A673 (cell line): ENCODE measurements around the gene NR5A1. TPM values are rescaled to one million over a fixed set of nuclear protein-coding genes. Genes with fewer than 3 reads are reported as not detected.

Source experiments
- BruUV-seq: library from RNA; stranded (reverse); fragments of 400-500 nt; replicated peaks from 2 replicates; lab custom pipeline; 2021; lab: Mats Ljungman, UMichigan
- CTCF ChIA-PET: fragments of 300-600 bp; sonication (Branson Sonifier 250); formaldehyde crosslinking; loops from one replicate; lab custom pipeline; 2022; ENCODE audit warnings: antibody characterized with exemption; lab: Charles Lee
- POLR2A ChIA-PET: fragments of 300-600 bp; sonication (Branson Sonifier 250); formaldehyde crosslinking; loops from one replicate; lab custom pipeline; 2022; ENCODE audit warnings: antibody characterized with exemption; ENCODE audit not compliant: low non-redundant PET; lab: Charles Lee
- DNase-seq: peaks from one replicate; pipeline ENCODE4 v3.0.0-alpha.2; 2015; ENCODE audit warnings: low spot score
- H3K27ac ChIP-seq: fragments of 200-600 bp; sonication (generic); 2 replicates; pipeline ENCODE4 v1.5.1; 2016; ENCODE audit warnings: mixed run types, low read depth, mild to moderate bottlenecking, mixed read lengths, antibody characterized with exemption, low read length; ENCODE audit not compliant: poor library complexity, severe bottlenecking
- H3K27me3 ChIP-seq: fragments of 200-600 bp; sonication (generic); replicated peaks from 2 replicates; pipeline ENCODE4 v1.6.1; 2017; ENCODE audit warnings: mixed run types, low read depth, mild to moderate bottlenecking, mixed read lengths, antibody characterized with exemption, low read length; ENCODE audit not compliant: insufficient read depth, poor library complexity
- H3K36me3 ChIP-seq: fragments of 200-600 bp; sonication (generic); 2 replicates; pipeline ENCODE4 v1.6.1; 2016; ENCODE audit warnings: mixed run types, mild to moderate bottlenecking, mixed read lengths, antibody characterized with exemption, low read length; ENCODE audit not compliant: insufficient read depth, poor library complexity, severe bottlenecking
- H3K4me1 ChIP-seq: fragments of 200-600 bp; sonication (generic); 2 replicates; pipeline ENCODE4 v1.6.1; 2017; ENCODE audit warnings: mixed run types, mild to moderate bottlenecking, mixed read lengths, antibody characterized with exemption, low read length; ENCODE audit not compliant: insufficient read depth, poor library complexity, severe bottlenecking
- H3K4me3 ChIP-seq: fragments of 200-600 bp; sonication (generic); 2 replicates; pipeline ENCODE4 v1.5.1; 2016; ENCODE audit warnings: low read depth, mixed run types, mild to moderate bottlenecking, mixed read lengths, low read length; ENCODE audit not compliant: poor library complexity, severe bottlenecking
- H3K9me3 ChIP-seq: fragments of 200-600 bp; sonication (generic); 2 replicates; pipeline ENCODE4 v1.6.1; 2016; ENCODE audit warnings: mixed run types, low read depth, mild to moderate bottlenecking, mixed read lengths, antibody characterized with exemption, low read length; ENCODE audit not compliant: poor library complexity, severe bottlenecking
- CTCF ChIP-seq: fragments of 300-800, 200-600 bp; sonication (generic); conservative IDR thresholded peaks from 2 replicates; pipeline ENCODE4 v1.5.1; 2017; ENCODE audit warnings: low read depth, mild to moderate bottlenecking, antibody characterized with exemption, low read length, moderate library complexity, mixed read lengths
- EZH2 ChIP-seq: fragments of 200-600 bp; sonication (generic); IDR thresholded peaks from 2 replicates; pipeline ENCODE4 v1.6.1; 2017; ENCODE audit warnings: borderline replicate concordance, low read depth, mild to moderate bottlenecking, mixed read lengths, antibody characterized with exemption, low read length; ENCODE audit not compliant: poor library complexity, severe bottlenecking
- intact Hi-C: fragments of 100-400 bp; cut with micrococcal nuclease; formaldehyde crosslinking; loops from one replicate; pipeline ENCODE4 v1.10.0; 2022; ENCODE audit not compliant: unreplicated experiment
- total RNA-seq: library from RNA; stranded (reverse); gene quantifications from 2 replicates; pipeline ENCODE4 v1.2.3, GENCODE V29; 2021

Gene NR5A1
- total RNA-seq, 1 experiment from 2014 or later = not detected

- CTCF ChIA-PET = no interaction called here
- no peak for TF ChIP-seq EZH2
- no peak for TF ChIP-seq CTCF
- Histone ChIP-seq H3K4me1 (no peaks in the 10 kb centered on the region), H3K27me3 (no peaks in the 10 kb centered on the region), H3K36me3 (no peaks in the 10 kb centered on the region), H3K9me3 (no peaks in the 10 kb centered on the region), H3K27ac (no peak overlapping the region), H3K4me3 (no peak overlapping the region)
- intact Hi-C loops = no loop called here
- no peak for DNase-seq
- POLR2A ChIA-PET = no interaction called here
- no TSS peak for BruUV-seq
These were observed 23.9 kb upstream of the NR5A1 start for GRCh38 chr9:124531115-124531514.

DNA sequence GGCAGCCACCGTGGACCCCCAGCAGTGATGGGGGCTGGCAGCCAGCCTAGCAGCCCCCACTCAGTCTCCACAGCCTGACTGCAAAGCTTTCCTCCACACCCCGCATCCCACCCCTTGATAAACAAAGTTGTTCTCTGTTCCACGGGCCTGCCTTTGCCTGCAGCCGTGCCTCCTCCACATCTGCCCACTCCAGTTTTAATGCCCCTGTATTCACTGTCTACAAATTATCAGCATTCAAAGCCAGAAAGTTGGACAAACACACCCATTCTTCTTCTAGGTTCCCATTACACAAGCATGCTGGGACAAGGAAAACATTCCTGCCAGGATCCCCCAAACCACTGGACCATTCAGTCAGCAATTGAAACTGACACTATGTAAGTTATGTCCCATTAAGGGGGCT lies 23.0 kb upstream of the NR5A1 start:
- intact Hi-C loops = no loop called here
- H3K27ac ChIP-seq = no peak overlapping the region
- H3K27me3 ChIP-seq = no peaks in the 10 kb centered on the region
- H3K9me3 ChIP-seq = no peaks in the 10 kb centered on the region
- TF ChIP-seq EZH2 (no peak), CTCF (no peak)
- CTCF ChIA-PET = no interaction called here
- no TSS peak for BruUV-seq
- DNase-seq = no peak
- no peaks in the 10 kb centered on the region for H3K36me3 ChIP-seq
- H3K4me1 ChIP-seq = no peaks in the 10 kb centered on the region
- H3K4me3 ChIP-seq = no peak overlapping the region
- POLR2A ChIA-PET = no interaction called here

GRCh38 chr9:124527781-124528180 lies 20.6 kb upstream of the NR5A1 start:
- H3K36me3 ChIP-seq = no peaks in the 10 kb centered on the region
- H3K9me3 ChIP-seq = no peaks in the 10 kb centered on the region
- TF ChIP-seq CTCF (no peak), EZH2 (no peak)
- intact Hi-C loops = no loop called here
- BruUV-seq = no TSS peak
- CTCF ChIA-PET = no interaction called here
- no peaks in the 10 kb centered on the region for H3K27me3 ChIP-seq
- no peak overlapping the region for H3K27ac ChIP-seq
- H3K4me3 ChIP-seq = no peak overlapping the region
- no peak for DNase-seq
- POLR2A ChIA-PET = no interaction called here
- H3K4me1 ChIP-seq = no peaks in the 10 kb centered on the region
